DND-41 (cell line): ENCODE results near the gene LRRIQ1.

Experiments used
- ATAC-seq: fragments of 200-7000 bp; cut with Tn5 transposase; 3 replicates; pipeline ENCODE4 v1.9.1; 2021; ENCODE audit warnings: low read depth; ENCODE audit not compliant: insufficient read depth
- DNase-seq: peaks from one replicate; pipeline ENCODE4 v3.0.0-alpha.2; 2020
- H2AFZ ChIP-seq: 2 replicates; pipeline ENCODE4 v1.6.0; 2012; ENCODE audit warnings: low read depth, low read length
- H3K27ac ChIP-seq: 2 replicates; pipeline ENCODE4 v1.5.1; 2012; ENCODE audit warnings: low read length, inconsistent platforms
- H3K27me3 ChIP-seq: fragments of 200-600 bp; sonication (generic); 2 replicates; pipeline ENCODE4 v1.6.0; 2012; ENCODE audit warnings: low read length, mild to moderate bottlenecking, inconsistent platforms; ENCODE audit not compliant: insufficient read depth, poor library complexity
- H3K36me3 ChIP-seq: 2 replicates; pipeline ENCODE4 v1.5.1; 2012; ENCODE audit warnings: low read length, inconsistent platforms; ENCODE audit not compliant: insufficient read depth
- H3K4me1 ChIP-seq: 2 replicates; pipeline ENCODE4 v1.5.1; 2012; ENCODE audit warnings: mild to moderate bottlenecking, low read length; ENCODE audit not compliant: insufficient read depth
- H3K4me2 ChIP-seq: 2 replicates; pipeline ENCODE4 v1.6.0; 2012; ENCODE audit warnings: mild to moderate bottlenecking, moderate library complexity, low read length, inconsistent platforms; ENCODE audit not compliant: insufficient read depth
- H3K4me3 ChIP-seq, 2 experiments: fragments of 200-600 bp in 1 of 2; shearing (Covaris generic) in 1 of 2; 2 replicates each; pipeline ENCODE4 v1.5.1; 2012 to 2016; ENCODE audit warnings: inconsistent platforms in 2 of 2, low read length in 2 of 2, mild to moderate bottlenecking in 2 of 2, low read depth in 1 of 2, moderate library complexity in 1 of 2
- H3K79me2 ChIP-seq: 2 replicates; pipeline ENCODE4 v1.6.0; 2012; ENCODE audit warnings: low read length, inconsistent platforms; ENCODE audit not compliant: insufficient read depth
- H3K9ac ChIP-seq: 2 replicates; pipeline ENCODE4 v1.6.0; 2012; ENCODE audit warnings: low read depth, mild to moderate bottlenecking, inconsistent platforms, low read length, moderate library complexity
- H3K9me3 ChIP-seq: 2 replicates; pipeline ENCODE4 v1.5.1; 2012; ENCODE audit warnings: low read length, moderate library complexity, mild to moderate bottlenecking, inconsistent platforms; ENCODE audit not compliant: insufficient read depth, severe bottlenecking
- H4K20me1 ChIP-seq: 2 replicates; pipeline ENCODE4 v1.6.0; 2012; ENCODE audit warnings: low read length; ENCODE audit not compliant: insufficient read depth
- EZH2 ChIP-seq: IDR thresholded peaks from 3 replicates; pipeline ENCODE4 v1.6.1; 2012; ENCODE audit warnings: borderline replicate concordance, low read depth, mild to moderate bottlenecking, moderate library complexity, low read length, inconsistent platforms; ENCODE audit not compliant: severe bottlenecking
- TF ChIP-seq, protein P1 (sequence below): IDR thresholded peaks from 2 replicates; pipeline ENCODE4 v1.5.1; 2012; ENCODE audit warnings: borderline replicate concordance, low read length, moderate library complexity, mild to moderate bottlenecking; ENCODE audit not compliant: poor library complexity, severe bottlenecking; ENCODE audit errors: extremely low read depth

Gene LRRIQ1

DNA sequence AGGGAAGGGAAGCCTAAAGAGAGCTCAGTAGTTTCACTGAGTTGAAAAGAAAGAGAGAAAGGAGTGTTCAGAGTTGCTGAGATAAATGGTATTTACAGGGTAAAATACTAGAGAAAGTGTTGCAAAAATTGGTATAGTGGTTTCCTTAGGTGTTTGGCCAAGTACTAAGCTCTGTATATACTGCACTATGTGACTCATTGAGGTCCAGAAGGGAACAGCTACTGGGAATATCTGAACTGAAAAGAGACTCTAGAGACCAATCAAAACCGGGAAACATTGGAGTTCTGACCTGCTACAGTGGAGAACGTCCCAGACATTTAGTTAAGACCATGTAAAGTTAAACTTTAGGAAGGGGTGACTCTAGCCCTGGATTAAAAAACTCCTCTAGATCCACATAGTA lies 201.2 kb downstream of the LRRIQ1 start:
- no peak overlapping the region for H3K27ac ChIP-seq
- H3K9me3 ChIP-seq = no peaks in the 10 kb centered on the region
- H3K79me2 ChIP-seq = no peaks in the 10 kb centered on the region
- H3K27me3 ChIP-seq = no peaks in the 10 kb centered on the region
- no peak overlapping the region for H3K4me2 ChIP-seq
- no peaks in the 10 kb centered on the region for H3K36me3 ChIP-seq
- H4K20me1 ChIP-seq = no peaks in the 10 kb centered on the region
- DNase-seq (no peak), ATAC-seq (no peak)
- no peak for TF ChIP-seq EZH2
- TF ChIP-seq, protein P1, sequence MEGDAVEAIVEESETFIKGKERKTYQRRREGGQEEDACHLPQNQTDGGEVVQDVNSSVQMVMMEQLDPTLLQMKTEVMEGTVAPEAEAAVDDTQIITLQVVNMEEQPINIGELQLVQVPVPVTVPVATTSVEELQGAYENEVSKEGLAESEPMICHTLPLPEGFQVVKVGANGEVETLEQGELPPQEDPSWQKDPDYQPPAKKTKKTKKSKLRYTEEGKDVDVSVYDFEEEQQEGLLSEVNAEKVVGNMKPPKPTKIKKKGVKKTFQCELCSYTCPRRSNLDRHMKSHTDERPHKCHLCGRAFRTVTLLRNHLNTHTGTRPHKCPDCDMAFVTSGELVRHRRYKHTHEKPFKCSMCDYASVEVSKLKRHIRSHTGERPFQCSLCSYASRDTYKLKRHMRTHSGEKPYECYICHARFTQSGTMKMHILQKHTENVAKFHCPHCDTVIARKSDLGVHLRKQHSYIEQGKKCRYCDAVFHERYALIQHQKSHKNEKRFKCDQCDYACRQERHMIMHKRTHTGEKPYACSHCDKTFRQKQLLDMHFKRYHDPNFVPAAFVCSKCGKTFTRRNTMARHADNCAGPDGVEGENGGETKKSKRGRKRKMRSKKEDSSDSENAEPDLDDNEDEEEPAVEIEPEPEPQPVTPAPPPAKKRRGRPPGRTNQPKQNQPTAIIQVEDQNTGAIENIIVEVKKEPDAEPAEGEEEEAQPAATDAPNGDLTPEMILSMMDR = no peak
- no peaks in the 10 kb centered on the region for H3K4me1 ChIP-seq
- H3K4me3 ChIP-seq = no peak overlapping the region
- no peak overlapping the region for H3K9ac ChIP-seq
- H2AFZ ChIP-seq = no peak overlapping the region

DNA sequence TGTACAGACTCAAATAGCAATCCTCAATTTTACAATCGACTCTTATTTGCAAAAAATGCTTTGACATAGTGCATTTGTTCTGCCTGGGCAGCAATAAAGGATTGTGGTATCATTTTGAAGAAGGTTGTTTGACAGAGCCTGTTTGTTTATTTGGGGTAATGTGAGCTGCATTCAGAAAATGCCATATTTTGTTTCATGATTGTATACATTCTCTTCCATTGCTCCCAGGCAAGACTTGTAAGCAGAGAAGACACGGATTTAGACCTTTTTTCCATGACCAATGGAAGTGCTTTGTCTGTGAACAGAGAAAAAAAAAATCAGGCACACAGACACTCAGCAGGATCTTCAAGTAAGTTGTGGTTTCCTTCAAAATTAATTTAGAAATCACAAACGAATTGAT lies 208.4 kb downstream of the LRRIQ1 start:
- Histone ChIP-seq H4K20me1 (no peaks in the 10 kb centered on the region), H3K27ac (no peak overlapping the region), H3K27me3 (no peaks in the 10 kb centered on the region), H2AFZ (no peak overlapping the region), H3K79me2 (no peaks in the 10 kb centered on the region), H3K9ac (no peak overlapping the region), H3K4me3 (no peak overlapping the region), H3K9me3 (no peaks in the 10 kb centered on the region), H3K4me1 (no peaks in the 10 kb centered on the region), H3K36me3 (no peaks in the 10 kb centered on the region), H3K4me2 (no peak overlapping the region)
- ATAC-seq = no peak
- DNase-seq = no peak
- TF ChIP-seq, protein P1 = no peak
- TF ChIP-seq EZH2 = no peak

DNA sequence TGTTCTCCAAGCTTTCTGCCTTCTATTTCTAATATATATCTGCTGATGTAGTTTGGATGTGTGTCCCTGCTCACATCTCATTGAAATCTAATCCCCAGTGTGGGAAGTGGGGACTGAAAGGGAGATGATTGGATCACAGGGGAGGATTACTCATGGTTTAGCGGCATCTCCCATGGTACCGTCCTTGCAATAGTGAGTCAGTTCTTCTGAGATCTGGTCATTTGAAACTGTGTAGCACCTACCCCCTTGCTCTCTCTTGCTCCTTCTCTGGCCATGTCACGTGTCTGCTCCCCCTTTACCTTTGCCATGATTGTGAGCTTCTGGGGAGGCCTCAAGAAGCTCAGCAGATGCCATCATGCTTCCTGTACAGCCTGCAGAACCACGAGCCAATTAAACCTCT lies 217.7 kb downstream of the LRRIQ1 start:
- Histone ChIP-seq H3K36me3 (no peaks in the 10 kb centered on the region), H3K9ac (no peak overlapping the region), H3K4me1 (no peaks in the 10 kb centered on the region), H3K4me3 (no peak overlapping the region), H4K20me1 (no peaks in the 10 kb centered on the region), H3K79me2 (no peaks in the 10 kb centered on the region), H2AFZ (no peak overlapping the region), H3K9me3 (no peaks in the 10 kb centered on the region), H3K4me2 (no peak overlapping the region), H3K27ac (no peak overlapping the region), H3K27me3 (no peaks in the 10 kb centered on the region)
- TF ChIP-seq, protein P1 = no peak
- no peak for TF ChIP-seq EZH2
- no peak for ATAC-seq
- no peak for DNase-seq

DNA sequence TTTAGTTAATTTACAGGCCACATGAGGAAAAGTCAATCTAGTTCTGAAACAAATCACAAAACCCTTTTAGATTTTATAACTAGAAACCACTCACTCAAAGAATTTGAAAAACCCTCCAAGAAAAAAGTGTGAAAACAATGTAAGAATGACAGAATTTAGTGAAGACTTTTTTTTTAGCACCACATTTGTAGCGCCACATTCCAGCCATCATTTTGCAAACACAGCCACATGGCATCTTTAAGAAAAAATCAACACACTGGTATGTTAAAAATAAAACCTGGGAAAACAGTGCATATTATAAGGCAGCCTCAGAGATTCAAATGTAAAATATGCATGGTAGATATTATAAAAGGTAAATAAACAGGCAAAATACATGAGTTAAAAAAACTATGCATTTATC lies 221.5 kb downstream of the LRRIQ1 start:
- Histone ChIP-seq H2AFZ (no peak overlapping the region), H3K4me3 (no peak overlapping the region), H3K79me2 (no peaks in the 10 kb centered on the region), H3K4me2 (no peak overlapping the region), H3K9ac (no peak overlapping the region), H4K20me1 (no peaks in the 10 kb centered on the region), H3K36me3 (no peaks in the 10 kb centered on the region), H3K4me1 (no peaks in the 10 kb centered on the region), H3K9me3 (no peaks in the 10 kb centered on the region), H3K27me3 (no peaks in the 10 kb centered on the region), H3K27ac (no peak overlapping the region)
- DNase-seq = no peak
- TF ChIP-seq, protein P1 = no peak
- TF ChIP-seq EZH2 = no peak
- ATAC-seq = no peak
